SJSA1 (cell line): Measurements from ENCODE around the gene OR2C1. TPM values are rescaled to one million over a fixed set of nuclear protein-coding genes. Genes with fewer than 3 reads are reported as not detected.

Experiments used
- DNase-seq, 2 experiments: peaks; one replicate each; pipeline ENCODE4 v3.0.0-alpha.2; 2015 to 2020; ENCODE audit warnings: low spot score in 2 of 2, low read depth in 1 of 2
- H3K27ac ChIP-seq: fragments of 250-450 bp; sonication (Bioruptor Pico); 2 replicates; pipeline ENCODE4 v1.5.1; 2020; ENCODE audit warnings: mild to moderate bottlenecking, moderate library complexity
- H3K27me3 ChIP-seq: fragments of 250-450 bp; sonication (Bioruptor Pico); replicated peaks from 2 replicates; pipeline ENCODE4 v1.5.1; 2020; ENCODE audit warnings: mild to moderate bottlenecking, moderate library complexity
- H3K36me3 ChIP-seq: fragments of 250-450 bp; sonication (Bioruptor Pico); 2 replicates; pipeline ENCODE4 v1.5.1; 2020; ENCODE audit warnings: mild to moderate bottlenecking
- H3K4me1 ChIP-seq: fragments of 250-450 bp; sonication (Bioruptor Pico); replicated peaks from 2 replicates; pipeline ENCODE4 v1.6.1; 2021; ENCODE audit warnings: mild to moderate bottlenecking
- H3K4me3 ChIP-seq: fragments of 250-450 bp; sonication (Bioruptor Pico); 2 replicates; pipeline ENCODE4 v1.5.1; 2020; ENCODE audit warnings: mild to moderate bottlenecking
- H3K9me3 ChIP-seq: fragments of 250-450 bp; sonication (Bioruptor Pico); replicated peaks from 2 replicates; pipeline ENCODE4 v1.5.1; 2020; ENCODE audit warnings: mild to moderate bottlenecking
- total RNA-seq: library from RNA; depleted of rRNA; stranded (reverse); fragments of >200 nt; shearing (Covaris generic); gene quantifications from 2 replicates; pipeline ENCODE4 v1.2.3, GENCODE V29; 2014

Gene OR2C1
- total RNA-seq, 1 experiment from 2014 or later, result 0.08 TPM

DNA sequence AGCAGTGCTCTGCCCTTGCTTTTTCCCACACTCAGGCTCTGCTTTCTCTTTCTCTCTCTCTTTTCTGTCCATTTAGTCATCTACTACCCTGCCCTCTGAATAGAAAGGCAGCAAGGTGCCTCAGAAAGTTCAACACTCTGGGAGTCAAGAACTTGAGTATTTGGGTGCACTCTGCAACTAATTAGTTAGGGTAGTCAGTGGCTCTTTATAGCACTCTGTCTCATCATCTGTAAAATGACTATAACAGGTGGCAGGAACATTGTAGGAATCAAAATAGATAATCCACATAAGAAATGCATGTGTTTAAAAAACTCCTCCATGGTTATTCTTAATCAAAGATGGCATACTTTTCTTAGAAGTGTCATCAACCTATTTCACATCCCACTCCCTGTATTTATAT, 7.2 kb downstream of the OR2C1 start:
- no peaks in the 10 kb centered on the region for H3K4me1 ChIP-seq
- no peaks in the 10 kb centered on the region; the same call in 1 of the 2 replicates for H3K36me3 ChIP-seq
- no peaks in the 10 kb centered on the region for H3K27me3 ChIP-seq
- H3K9me3 ChIP-seq, result peaks cover 19% of the 10 kb centered on the region
- DNase-seq, result no peak
- no peak overlapping the region for H3K4me3 ChIP-seq
- no peak overlapping the region for H3K27ac ChIP-seq

DNA sequence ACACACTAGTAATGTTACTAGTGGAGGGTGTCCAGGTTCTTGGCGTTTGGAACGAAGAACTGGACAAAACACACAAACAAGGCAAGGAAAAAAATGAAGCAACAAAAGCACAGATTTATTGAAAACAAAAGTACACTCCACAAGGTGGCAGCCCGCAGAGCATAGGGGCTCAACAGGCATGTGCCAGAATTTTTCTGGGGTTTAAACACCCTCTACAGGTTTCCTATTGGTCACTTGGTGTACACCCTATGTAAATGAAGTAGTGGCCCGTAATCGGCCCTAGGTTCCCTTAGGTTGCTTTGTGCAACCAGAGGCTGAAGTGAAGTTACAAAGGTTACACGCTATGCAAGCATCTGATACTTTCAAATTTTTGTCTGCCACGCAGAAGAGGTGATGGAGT, 8.1 kb downstream of the OR2C1 start:
- Histone ChIP-seq H3K27me3 (no peaks in the 10 kb centered on the region), H3K4me1 (no peaks in the 10 kb centered on the region), H3K4me3 (no peak overlapping the region), H3K9me3 (peaks cover 19% of the 10 kb centered on the region), H3K36me3 (no peaks in the 10 kb centered on the region; the same call in 1 of the 2 replicates), H3K27ac (no peak overlapping the region)
- DNase-seq, result no peak

DNA sequence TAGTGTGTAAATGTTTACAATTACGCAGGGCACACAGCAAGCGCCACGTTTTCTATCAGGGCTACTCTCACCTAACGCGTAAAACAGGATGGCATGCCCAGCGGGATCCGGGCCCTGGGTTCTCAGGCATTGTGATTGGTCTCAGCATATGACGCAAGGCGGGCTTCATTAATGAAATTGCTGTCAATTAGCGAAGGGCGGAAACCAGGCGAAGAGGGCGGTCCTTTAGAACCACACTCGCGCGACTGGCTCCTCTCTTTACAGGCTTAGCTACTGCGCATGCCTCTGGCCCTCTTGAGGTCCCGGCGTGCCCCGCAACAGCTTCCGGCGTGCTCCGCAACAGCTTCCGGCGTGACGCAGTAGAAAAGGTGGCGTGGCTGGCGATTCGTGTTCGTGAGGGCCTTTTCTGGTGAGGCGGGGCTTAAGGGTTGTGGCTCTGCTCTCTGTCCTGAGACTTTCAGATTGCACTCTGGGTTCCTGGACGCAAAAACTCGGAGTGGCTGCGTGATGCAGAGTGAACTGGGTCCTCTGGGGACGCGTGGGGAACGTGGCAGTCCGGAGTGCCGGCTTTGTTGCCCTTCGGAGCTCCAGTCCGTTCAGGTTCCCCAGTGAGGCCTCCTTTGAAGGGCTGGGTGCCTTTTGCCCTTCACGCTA, 9.2 kb downstream of the OR2C1 start:
- peak; percentile 7 to 51 for DNase-seq
- Histone ChIP-seq H3K27me3 (no peaks in the 10 kb centered on the region), H3K4me3 (peak overlapping the region; percentile 33), H3K4me1 (no peaks in the 10 kb centered on the region), H3K9me3 (peaks cover 19% of the 10 kb centered on the region; the same call in 1 of the 2 replicates), H3K36me3 (no peaks in the 10 kb centered on the region; the same call in 1 of the 2 replicates), H3K27ac (no peak overlapping the region)

DNA sequence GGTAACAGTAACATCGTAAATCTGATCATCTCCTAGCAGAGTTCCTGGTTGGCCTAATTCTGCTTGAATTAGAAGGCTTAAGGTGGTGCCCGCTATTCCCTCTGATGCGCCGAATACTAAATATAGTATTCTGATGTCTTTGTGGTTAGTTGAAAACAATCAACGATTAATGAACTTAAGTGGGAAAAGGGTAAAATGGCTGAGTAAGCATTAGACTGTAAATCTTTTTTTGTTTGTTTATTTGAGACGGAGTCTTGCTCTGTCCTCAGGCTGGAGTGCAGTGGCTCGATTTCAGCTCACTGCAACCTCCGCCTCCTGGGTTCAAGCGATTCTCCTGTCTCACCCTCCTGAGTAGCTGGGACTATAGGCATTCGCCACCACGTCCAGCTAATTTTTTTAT, 13.4 kb downstream of the OR2C1 start:
- no peak overlapping the region for H3K4me3 ChIP-seq
- peaks cover 18% of the 10 kb centered on the region; the same call in 1 of the 2 replicates for H3K9me3 ChIP-seq
- H3K27ac ChIP-seq, result no peak overlapping the region
- H3K27me3 ChIP-seq, result no peaks in the 10 kb centered on the region
- H3K4me1 ChIP-seq, result no peaks in the 10 kb centered on the region
- no peak for DNase-seq
- no peaks in the 10 kb centered on the region; the same call in 1 of the 2 replicates for H3K36me3 ChIP-seq

DNA sequence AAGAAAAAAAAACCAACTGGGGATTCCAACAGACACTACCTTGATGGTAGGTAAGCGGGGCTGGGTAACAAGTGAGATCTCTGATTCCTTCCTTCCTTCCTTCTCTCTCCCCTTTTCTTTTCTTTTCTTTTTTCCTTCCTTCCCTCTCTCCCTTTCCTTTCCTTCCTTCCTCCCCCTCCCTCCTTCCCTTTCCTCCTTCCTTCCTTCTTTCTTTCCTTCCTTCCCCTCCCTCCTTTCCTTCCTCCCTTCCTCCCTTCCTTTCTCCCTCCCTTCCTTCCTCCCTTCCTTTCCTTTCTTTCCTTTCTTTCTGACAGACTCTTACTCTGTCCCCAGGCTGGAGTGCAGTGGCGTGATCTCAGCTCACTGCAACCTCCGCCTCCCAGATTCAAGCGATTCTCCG, 20.0 kb downstream of the OR2C1 start:
- peaks cover 13% of the 10 kb centered on the region for H3K9me3 ChIP-seq
- DNase-seq, result no peak

DNA sequence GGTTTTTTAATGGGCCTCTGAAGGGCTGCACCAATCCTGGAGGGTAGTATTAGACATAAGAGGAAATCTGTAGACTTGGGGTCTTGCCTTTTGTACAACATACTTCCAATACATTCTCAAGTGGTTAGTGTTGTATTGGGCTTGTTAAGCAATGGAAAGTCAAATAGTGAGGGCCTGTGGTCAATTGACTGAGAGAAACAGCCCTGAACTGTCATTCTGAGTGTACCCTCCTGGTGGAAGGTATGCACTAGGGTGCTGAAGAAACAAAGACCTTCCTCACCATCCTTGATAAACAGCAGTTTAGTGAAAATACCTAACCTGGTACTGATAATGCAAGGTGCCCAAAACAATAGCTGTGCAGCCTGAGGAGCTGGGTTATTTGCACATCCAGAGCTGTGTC, 22.2 kb downstream of the OR2C1 start:
- no peak for DNase-seq
- H3K4me3 ChIP-seq, result no peak overlapping the region
- no peaks in the 10 kb centered on the region for H3K4me1 ChIP-seq
- no peak overlapping the region for H3K27ac ChIP-seq
- H3K27me3 ChIP-seq, result no peaks in the 10 kb centered on the region
- H3K9me3 ChIP-seq, result peaks cover 32% of the 10 kb centered on the region
- peaks cover 17% of the 10 kb centered on the region for H3K36me3 ChIP-seq

More for the DNA sequence above, 20.0 kb downstream of the OR2C1 start:
- no peaks in the 10 kb centered on the region for H3K27me3 ChIP-seq
- H3K27ac ChIP-seq, result no peak overlapping the region
- H3K36me3 ChIP-seq, result no peaks in the 10 kb centered on the region
- H3K4me3 ChIP-seq, result no peak overlapping the region
- no peaks in the 10 kb centered on the region for H3K4me1 ChIP-seq

DNA sequence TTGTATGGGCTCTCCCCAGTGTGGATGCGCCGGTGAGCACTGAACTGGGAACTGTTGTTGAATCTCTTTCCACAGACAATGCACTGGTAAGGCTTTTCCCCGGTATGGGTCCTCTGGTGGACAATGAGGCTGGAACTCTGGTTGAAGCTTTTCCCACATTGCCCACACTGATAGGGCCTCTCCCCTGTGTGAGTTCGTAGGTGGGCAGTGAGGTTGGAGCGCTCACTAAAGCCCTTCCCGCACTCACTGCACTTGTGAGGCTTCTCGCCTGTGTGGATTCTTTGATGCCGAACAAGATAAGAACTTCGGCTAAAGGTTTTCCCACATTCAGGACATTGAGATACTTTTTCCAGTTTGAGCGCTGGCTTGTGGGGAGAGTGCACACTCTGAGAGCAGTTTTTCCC, 27.4 kb downstream of the OR2C1 start:
- no peaks in the 10 kb centered on the region for H3K27me3 ChIP-seq
- peaks cover 53% of the 10 kb centered on the region for H3K36me3 ChIP-seq
- no peak overlapping the region for H3K27ac ChIP-seq
- no peaks in the 10 kb centered on the region for H3K4me1 ChIP-seq
- peak in 1 of 2 experiments; percentile 11 for DNase-seq
- H3K9me3 ChIP-seq, result peaks cover 53% of the 10 kb centered on the region
- H3K4me3 ChIP-seq, result no peak overlapping the region

DNA sequence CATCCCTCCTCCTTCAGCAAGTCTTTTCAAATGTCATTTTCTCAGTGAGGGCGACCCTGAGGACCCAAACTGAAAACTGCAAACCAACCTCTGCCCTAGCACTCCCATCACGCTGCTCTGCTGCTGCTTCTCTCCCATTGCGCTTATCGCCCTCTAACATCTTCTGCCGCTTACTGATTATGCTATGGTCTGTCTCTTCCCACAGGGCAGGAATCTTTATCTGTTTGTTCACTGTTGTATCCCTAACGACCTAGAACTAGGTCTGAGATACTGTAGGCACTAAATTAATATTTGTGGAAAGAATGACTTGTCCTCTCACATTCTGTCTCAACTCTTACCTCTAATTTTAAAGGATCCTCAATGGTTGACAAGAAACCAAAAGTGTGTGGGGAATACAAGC, 32.6 kb downstream of the OR2C1 start:
- Histone ChIP-seq H3K4me3 (no peak overlapping the region), H3K4me1 (no peaks in the 10 kb centered on the region), H3K9me3 (peaks cover 31% of the 10 kb centered on the region), H3K36me3 (peaks cover 80% of the 10 kb centered on the region), H3K27me3 (no peaks in the 10 kb centered on the region), H3K27ac (no peak overlapping the region)
- no peak for DNase-seq

DNA sequence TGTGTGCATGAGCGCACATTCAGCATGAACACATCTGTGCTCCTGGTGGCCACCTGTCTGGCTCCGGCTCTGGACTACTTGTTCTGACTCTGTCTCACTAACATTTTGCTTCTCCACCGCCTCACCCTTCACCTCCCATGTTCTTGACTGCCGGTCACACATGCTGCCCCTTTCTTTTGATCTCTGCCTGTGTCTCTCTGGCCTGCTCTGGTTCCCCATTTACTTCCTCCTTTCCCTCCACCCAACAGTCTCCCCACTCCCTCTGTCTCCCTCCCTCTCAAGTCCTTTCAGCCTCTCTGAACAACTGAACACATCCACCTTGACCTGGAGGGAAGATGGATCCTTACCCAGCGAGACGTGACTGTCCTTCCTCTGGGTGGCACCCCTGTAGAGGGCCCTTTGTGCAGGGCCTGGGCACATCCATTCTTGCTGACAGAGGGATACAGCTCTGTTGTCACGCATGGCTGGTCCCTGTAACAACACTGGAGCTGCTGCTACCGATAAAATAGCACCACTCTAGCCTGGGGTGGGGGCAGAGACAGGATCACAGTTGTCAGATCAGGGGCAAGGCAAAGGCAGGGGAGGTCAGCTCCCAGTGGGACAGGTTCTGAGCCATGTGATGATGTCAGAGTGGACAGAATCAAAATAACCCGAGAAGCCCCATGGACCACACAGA, 34.1 kb downstream of the OR2C1 start:
- H3K27ac ChIP-seq, result no peak overlapping the region
- H3K4me3 ChIP-seq, result no peak overlapping the region
- no peaks in the 10 kb centered on the region for H3K27me3 ChIP-seq
- no peak for DNase-seq
- no peaks in the 10 kb centered on the region for H3K4me1 ChIP-seq
- H3K36me3 ChIP-seq, result peaks cover 79% of the 10 kb centered on the region
- H3K9me3 ChIP-seq, result peaks cover 22% of the 10 kb centered on the region

DNA sequence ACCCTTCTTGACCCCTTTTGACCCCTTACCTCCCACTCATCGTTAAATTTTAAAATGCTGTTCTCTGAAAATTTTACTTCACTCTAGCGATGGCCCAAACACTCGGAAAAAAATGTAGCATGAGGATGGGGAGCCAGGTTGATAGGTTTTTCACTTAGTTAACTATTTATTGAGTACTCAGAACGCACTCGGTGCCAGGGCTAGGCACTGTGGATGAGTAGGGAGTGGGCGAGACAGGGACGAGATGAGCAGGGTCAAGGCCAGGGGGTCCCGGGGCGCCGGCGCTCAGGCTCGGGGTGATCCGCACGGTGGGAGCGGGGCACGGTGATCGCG, 44.7 kb downstream of the OR2C1 start:
- H3K27me3 ChIP-seq, result no peaks in the 10 kb centered on the region
- 0 out of 2 replicates have a peak, but pooled peaks cover 6% of the 10 kb centered on the region for H3K4me1 ChIP-seq
- peak overlapping the region; percentile 14; the same call in 1 of the 2 replicates for H3K27ac ChIP-seq
- H3K4me3 ChIP-seq, result peak overlapping the region; percentile 85
- peaks cover 18% of the 10 kb centered on the region for H3K9me3 ChIP-seq
- H3K36me3 ChIP-seq, result peaks cover 64% of the 10 kb centered on the region
- DNase-seq, result no peak

DNA sequence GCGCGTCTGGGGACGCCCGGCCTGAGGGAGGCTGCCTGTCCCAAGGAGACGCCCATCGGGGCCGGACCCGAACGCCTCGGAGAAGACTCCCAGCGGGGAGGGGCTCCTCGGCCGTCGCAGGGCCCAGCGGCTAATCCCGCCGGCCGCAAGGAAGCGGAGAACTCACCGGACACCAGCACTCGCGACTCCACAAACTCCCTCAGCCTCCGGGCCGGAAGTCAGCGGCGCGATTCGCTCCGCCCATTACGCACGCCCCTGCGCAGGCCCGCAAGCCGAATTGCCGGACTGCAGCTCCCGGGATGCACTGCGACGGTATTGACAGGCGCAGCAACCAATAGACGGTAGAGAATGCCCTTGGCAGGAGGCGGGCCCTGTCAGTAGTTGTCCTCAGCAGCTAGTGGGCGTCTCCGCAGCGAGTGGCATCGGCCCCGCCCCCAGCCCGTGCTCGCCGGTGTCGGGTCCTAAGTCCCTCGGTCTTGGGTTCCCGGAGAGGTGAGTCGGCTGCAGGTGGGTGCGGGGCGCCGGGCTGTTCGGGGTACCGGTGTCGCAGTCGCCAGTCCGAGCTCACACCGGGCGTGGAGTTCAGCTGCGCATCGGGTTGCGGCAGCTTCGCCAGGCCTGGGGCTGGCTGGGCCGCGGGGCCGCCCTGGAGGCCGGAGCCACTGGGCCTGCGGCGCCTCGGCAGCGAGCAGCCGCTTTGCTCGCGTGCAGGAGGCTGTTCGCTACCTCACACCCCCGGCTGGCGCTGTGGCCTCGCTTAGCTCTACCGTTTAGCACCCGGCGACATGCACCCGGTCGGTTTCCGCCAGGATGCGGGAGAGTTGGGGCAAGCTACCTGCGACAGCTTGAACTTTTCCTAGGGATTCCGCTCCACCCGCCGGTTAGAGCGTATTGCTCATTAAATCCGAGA, 45.3 kb downstream of the OR2C1 start, which contains the start of the genes ZNF174 and ZSCAN32:
ZNF174 (plus strand) TSS at position 437 of the 910 bp plus-strand sequence. CDS start 790 bp downstream, outside the sequence.
ZSCAN32 (minus strand) TSS at position 226 of the 910 bp plus-strand sequence. CDS start 3,447 bp downstream, outside the sequence.
- H3K27ac ChIP-seq, result peak within 1 kb of the TSS; percentile 14; the same call in 1 of the 2 replicates
- H3K27me3 ChIP-seq, result no peaks in the 10 kb centered on the region
- DNase-seq, result peak; percentile 97 to 98
- H3K4me3 ChIP-seq, result peak within 1 kb of the TSS; percentile 85
- H3K36me3 ChIP-seq, result peaks cover 64% of the 10 kb centered on the region
- H3K4me1 ChIP-seq, result 0 out of 2 replicates have a peak, but pooled peaks cover 6% of the 10 kb centered on the region
- peaks cover 20% of the 10 kb centered on the region for H3K9me3 ChIP-seq

DNA sequence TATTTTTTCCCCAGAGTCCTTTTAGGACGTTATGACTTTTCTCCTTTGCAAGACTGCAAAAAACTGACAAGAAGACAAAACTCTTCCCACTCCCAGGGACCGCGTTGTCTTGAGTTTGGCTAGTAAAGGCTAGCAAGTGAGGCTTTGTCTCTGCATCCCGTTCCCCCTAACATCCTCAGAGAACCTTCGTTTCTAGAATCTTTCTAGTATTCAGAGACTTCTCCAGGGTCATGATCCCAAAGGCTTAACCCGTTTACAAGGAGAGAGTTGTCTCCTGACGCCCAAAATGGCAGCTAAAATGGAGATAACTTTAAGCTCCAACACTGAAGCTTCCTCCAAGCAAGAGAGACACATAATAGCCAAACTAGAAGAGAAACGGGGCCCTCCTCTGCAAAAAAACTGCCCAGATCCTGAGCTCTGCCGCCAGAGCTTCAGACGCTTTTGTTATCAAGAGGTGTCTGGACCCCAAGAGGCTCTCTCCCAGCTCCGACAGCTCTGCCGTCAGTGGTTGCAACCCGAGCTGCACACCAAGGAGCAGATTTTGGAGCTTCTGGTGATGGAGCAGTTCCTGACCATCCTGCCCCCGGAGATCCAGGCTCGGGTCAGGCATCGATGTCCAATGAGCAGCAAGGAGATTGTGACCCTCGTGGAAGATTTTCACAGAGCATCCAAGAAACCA, 46.2 kb downstream of the OR2C1 start:
- no peak for DNase-seq
- peak overlapping the region; percentile 85 for H3K4me3 ChIP-seq

More for the DNA sequence above, 46.2 kb downstream of the OR2C1 start:
- 0 out of 2 replicates have a peak, but pooled peaks cover 6% of the 10 kb centered on the region for H3K4me1 ChIP-seq
- peaks cover 64% of the 10 kb centered on the region for H3K36me3 ChIP-seq
- no peaks in the 10 kb centered on the region for H3K27me3 ChIP-seq
- H3K9me3 ChIP-seq, result peaks cover 27% of the 10 kb centered on the region
- no peak overlapping the region for H3K27ac ChIP-seq
